ENCODE data around the gene TTC3. TPM values are rescaled to one million over a fixed set of nuclear protein-coding genes. Genes with fewer than 3 reads are reported as not detected.

Gene TTC3
- total and polyA plus RNA-seq, 10 of the 15 experiments (the other 5 are each of a cell fraction or from before 2014, with no cell fraction given): 23.1 to 94.9 (median 72.7) TPM

- TF ChIP-seq ZBTB4 (CRISPR knock-in tag; IDR thresholded peaks at IDR 0.05) (no peak), HDAC6 (IDR thresholded peaks at IDR 0.05; ENCODE audit: unreplicated experiment) (no peak), ATF7 (IDR thresholded peaks at IDR 0.05; ENCODE audit: low read depth) (no peak), CBX3 (IDR thresholded peaks at IDR 0.05; ENCODE audit: borderline replicate concordance, low read depth) (no peak), LARP7 (IDR thresholded peaks at IDR 0.05) (no peak), MYC (IDR thresholded peaks at IDR 0.05; ENCODE audit: insufficient read depth, insufficient read length, insufficient replicate concordance, low read length, severe bottlenecking) (no peak), NBN (IDR thresholded peaks at IDR 0.05) (no peak), BHLHE40 (IDR thresholded peaks at IDR 0.05; ENCODE audit: borderline replicate concordance in 1 of 2, low read depth in 2 of 2, low read length in 1 of 2) (no peak), E2F8 (IDR thresholded peaks at IDR 0.05; ENCODE audit: low read depth, partially characterized antibody) (no peak), CTCF (IDR thresholded peaks at IDR 0.05 in 2 of 3, conservative IDR thresholded peaks at IDR 0.05 in 1 of 3; ENCODE audit: control insufficient read depth in 2 of 3, extremely low read depth in 1 of 3, insufficient read depth in 1 of 3, low read depth in 3 of 3, low read length in 3 of 3) (no peak), TBL1XR1 (IDR thresholded peaks at IDR 0.05; ENCODE audit: low read depth, low read length) (no peak), FOS (IDR thresholded peaks at IDR 0.05; ENCODE audit: borderline replicate concordance, extremely low read depth, insufficient read length) (no peak)
Measured at GRCh38 chr21:37248298-37248697, 175.2 kb downstream of the TTC3 start (continued).

Data from GM12878 (cell line).